Naive thymus-derived CD4-positive, alpha-beta T cell (primary cell): ENCODE results near the gene PRAC2. TPM values are rescaled to one million over a fixed set of nuclear protein-coding genes. Genes with fewer than 3 reads are reported as not detected.
A peak's percentile ranks its signal among the peaks of the same experiment; 100 is the strongest.

Experiments used
- ATAC-seq: fragments of 150-1000 bp; cut with Tn5 transposase; 2 replicates; pipeline ENCODE4 v1.10.0; 2021; ENCODE audit warnings: mild to moderate bottlenecking, moderate library complexity
- CTCF ChIA-PET: fragments of 350-600 bp; sonication (Branson Sonifier 250); formaldehyde crosslinking; loops from one replicate; lab custom pipeline; 2021; ENCODE audit warnings: antibody characterized with exemption; lab: Charles Lee
- POLR2A ChIA-PET: fragments of 350-600 bp; sonication (Branson Sonifier 250); formaldehyde crosslinking; loops from one replicate; lab custom pipeline; 2021; ENCODE audit warnings: antibody characterized with exemption, inconsistent platforms; lab: Charles Lee
- DNase-seq, 9 donors: peaks; one replicate each; pipeline versions ENCODE4 v3.0.0 to v3.0.0-alpha.2; 2020 to 2022; ENCODE audit warnings: mixed read lengths in 1 of 9
- H3K27ac ChIP-seq: one replicate; pipeline ENCODE4 v1.7.0; 2013; ENCODE audit warnings: mild to moderate bottlenecking, low read depth, low read length, moderate library complexity
- H3K27me3 ChIP-seq, 2 donors: one replicate each; pipeline ENCODE4 v1.7.0; 2013; ENCODE audit warnings: low read length in 2 of 2, mild to moderate bottlenecking in 2 of 2, moderate library complexity in 2 of 2; ENCODE audit not compliant: control insufficient read depth in 2 of 2, insufficient read depth in 2 of 2
- H3K36me3 ChIP-seq, 3 experiments: 1 replicate in 2 of 3; 2 replicates in 1 of 3; pipeline ENCODE4 v1.7.0; 2013; ENCODE audit warnings: low read length in 3 of 3, mild to moderate bottlenecking in 3 of 3, moderate library complexity in 1 of 3; ENCODE audit not compliant: insufficient read depth in 3 of 3, control insufficient read depth in 2 of 3
- H3K4me1 ChIP-seq, 2 donors: one replicate each; pipeline ENCODE4 v1.7.0; 2013; ENCODE audit warnings: low read length in 2 of 2, mild to moderate bottlenecking in 2 of 2, moderate library complexity in 1 of 2; ENCODE audit not compliant: control insufficient read depth in 2 of 2, insufficient read depth in 2 of 2
- H3K4me3 ChIP-seq: 2 replicates; pipeline ENCODE4 v1.7.0; 2013; ENCODE audit warnings: mild to moderate bottlenecking, low read length
- H3K9me3 ChIP-seq, 3 experiments: 1 replicate in 2 of 3; 2 replicates in 1 of 3; pipeline ENCODE4 v1.7.0; 2013; ENCODE audit warnings: low read length in 3 of 3; ENCODE audit not compliant: control insufficient read depth in 2 of 3
- H3K27ac Mint-ChIP-seq, 9 donors: one replicate each; pipeline ENCODE4 v1.8.0; 2020 to 2022; ENCODE audit warnings: mixed read lengths in 9 of 9, mild to moderate bottlenecking in 8 of 9, moderate library complexity in 5 of 9, inconsistent platforms in 2 of 9
- H3K27me3 Mint-ChIP-seq, 5 donors: one replicate each; pipeline ENCODE4 v1.8.0; 2021 to 2022; ENCODE audit warnings: mixed read lengths in 5 of 5, mild to moderate bottlenecking in 1 of 5
- H3K36me3 Mint-ChIP-seq, 5 donors: one replicate each; pipeline ENCODE4 v1.8.0; 2020 to 2022; ENCODE audit warnings: mixed read lengths in 5 of 5, mild to moderate bottlenecking in 3 of 5, inconsistent platforms in 1 of 5
- H3K4me1 Mint-ChIP-seq, 7 donors: one replicate each; pipeline ENCODE4 v1.8.0; 2020 to 2022; ENCODE audit warnings: mixed read lengths in 7 of 7, mild to moderate bottlenecking in 3 of 7, inconsistent platforms in 1 of 7
- H3K4me3 Mint-ChIP-seq, 10 donors: one replicate each; pipeline ENCODE4 v1.8.0; 2020 to 2022; ENCODE audit warnings: mild to moderate bottlenecking in 10 of 10, mixed read lengths in 10 of 10, moderate library complexity in 6 of 10, inconsistent platforms in 2 of 10
- H3K9me3 Mint-ChIP-seq, 11 donors: one replicate each; pipeline ENCODE4 v1.8.0; 2020 to 2022; ENCODE audit warnings: mixed read lengths in 11 of 11, mild to moderate bottlenecking in 4 of 11, inconsistent platforms in 1 of 11, moderate library complexity in 1 of 11
- intact Hi-C, 2 donors: fragments of 100-400 bp; cut with micrococcal nuclease; formaldehyde crosslinking; loops; one replicate each; pipeline ENCODE4 v1.15.1; 2023
- polyA plus RNA-seq, 2 donors: library from polyadenylated mRNA; unstranded; fragments of 300-500 nt; fragmentation: Illumina TruSeq; gene quantifications; one replicate each; pipeline ENCODE4 v1.2.3, GENCODE V29; 2021
- total RNA-seq, 6 experiments: library from RNA in 5 of 6; stranded (reverse) in 5 of 6; gene quantifications; 1 replicate in 5 of 6; 2 replicates in 1 of 6; pipeline ENCODE4 v1.2.3 and lab custom pipeline; 2021 to 2026

PRAC2 gene
- total and polyA plus RNA-seq, 7 experiments from 2014 or later: not detected

GRCh38 chr17:48732688-48733629 lies 10.0 kb downstream of the PRAC2 start:
- peaks cover 5 to 14% of the 10 kb centered on the region in 2 donors for H3K4me1 ChIP-seq
- ChIA-PET POLR2A (interaction anchor here (2.1 kb wide), 1 partner anchor 9 kb away, joined by 6 read pairs; no protein-coding TSS in a partner anchor), CTCF (no interaction called here)
- no peaks in the 10 kb centered on the region for H3K9me3 ChIP-seq
- H3K27ac ChIP-seq: no peak overlapping the region
- DNase-seq (no peak), ATAC-seq (no peak)
- Mint-ChIP-seq H3K9me3 (peaks cover 0 to 6% (median 0%) of the 10 kb centered on the region in 11 donors), H3K27me3 (peaks cover 92 to 97% (median 94%) of the 10 kb centered on the region in 5 donors), H3K36me3 (no peaks in the 10 kb centered on the region), H3K4me1 (peaks cover 18 to 35% (median 23%) of the 10 kb centered on the region in 7 donors), H3K4me3 (peak overlapping the region in 8 of 10 donors; percentile 6 to 69 (median 56)), H3K27ac (no peak overlapping the region)
- no peaks in the 10 kb centered on the region for H3K36me3 ChIP-seq
- no peak overlapping the region for H3K4me3 ChIP-seq
- intact Hi-C loops: no loop called here
- peaks cover 23 to 48% of the 10 kb centered on the region in 2 donors for H3K27me3 ChIP-seq

GRCh38 chr17:48733632-48734328 lies 10.8 kb downstream of the PRAC2 start:
- H3K27me3 ChIP-seq: peaks cover 24 to 45% of the 10 kb centered on the region in 2 donors
- ATAC-seq (no peak), DNase-seq (no peak)
- Mint-ChIP-seq H3K4me1 (peaks cover 13 to 30% (median 16%) of the 10 kb centered on the region in 7 donors), H3K4me3 (peak overlapping the region; percentile 6 to 69 (median 54)), H3K27ac (peak overlapping the region in 1 of 9 donors; percentile 35), H3K36me3 (no peaks in the 10 kb centered on the region), H3K27me3 (peaks cover 91 to 97% (median 93%) of the 10 kb centered on the region in 5 donors), H3K9me3 (peaks cover 0 to 6% (median 0%) of the 10 kb centered on the region in 11 donors)
- CTCF ChIA-PET: no interaction called here
- no peaks in the 10 kb centered on the region for H3K36me3 ChIP-seq
- H3K4me3 ChIP-seq: no peak overlapping the region
- no peaks in the 10 kb centered on the region for H3K9me3 ChIP-seq
- intact Hi-C loops: loop anchor here in 1 of 2 donors (2.0 kb wide), 1 partner anchor 15 kb away; no protein-coding TSS in a partner anchor
- H3K27ac ChIP-seq: no peak overlapping the region
- POLR2A ChIA-PET: interaction anchor here (2.1 kb wide), 1 partner anchor 10 kb away, joined by 6 read pairs; no protein-coding TSS in a partner anchor
- H3K4me1 ChIP-seq: peaks cover 0 to 8% of the 10 kb centered on the region in 2 donors

GRCh38 chr17:48734333-48735061 lies 11.5 kb downstream of the PRAC2 start:
- ChIA-PET CTCF (no interaction called here), POLR2A (no interaction called here)
- no peaks in the 10 kb centered on the region for H3K9me3 ChIP-seq
- no peaks in the 10 kb centered on the region for H3K36me3 ChIP-seq
- no peak for ATAC-seq
- no peak for DNase-seq
- H3K4me1 ChIP-seq: peaks cover 0 to 12% of the 10 kb centered on the region in 2 donors
- peaks cover 21 to 42% of the 10 kb centered on the region in 2 donors for H3K27me3 ChIP-seq
- no peak overlapping the region for H3K27ac ChIP-seq
- Mint-ChIP-seq H3K4me1 (peaks cover 11 to 30% (median 20%) of the 10 kb centered on the region in 7 donors), H3K9me3 (peaks cover 0 to 6% (median 0%) of the 10 kb centered on the region in 11 donors), H3K36me3 (no peaks in the 10 kb centered on the region), H3K27ac (peak overlapping the region in 1 of 9 donors; percentile 41), H3K27me3 (peaks cover 91 to 97% (median 94%) of the 10 kb centered on the region in 5 donors), H3K4me3 (no peak overlapping the region)
- intact Hi-C loops: loop anchor here in 1 of 2 donors (2.0 kb wide), 1 partner anchor 16 kb away; no protein-coding TSS in a partner anchor
- H3K4me3 ChIP-seq: no peak overlapping the region

GRCh38 chr17:48735062-48735351 lies 12.0 kb downstream of the PRAC2 start:
- Mint-ChIP-seq H3K36me3 (no peaks in the 10 kb centered on the region), H3K9me3 (peaks cover 0 to 6% (median 0%) of the 10 kb centered on the region in 11 donors), H3K4me1 (peaks cover 10 to 28% (median 20%) of the 10 kb centered on the region in 7 donors), H3K4me3 (no peak overlapping the region), H3K27ac (no peak overlapping the region), H3K27me3 (peaks cover 90 to 97% (median 94%) of the 10 kb centered on the region in 5 donors)
- H3K36me3 ChIP-seq: no peaks in the 10 kb centered on the region
- DNase-seq (no peak), ATAC-seq (no peak)
- H3K27me3 ChIP-seq: peaks cover 16 to 37% of the 10 kb centered on the region in 2 donors
- H3K9me3 ChIP-seq: no peaks in the 10 kb centered on the region
- no peak overlapping the region for H3K27ac ChIP-seq
- ChIA-PET CTCF (no interaction called here), POLR2A (no interaction called here)
- intact Hi-C loops: loop anchor here in 1 of 2 donors (2.0 kb wide), 1 partner anchor 16 kb away; no protein-coding TSS in a partner anchor
- peaks cover 0 to 12% of the 10 kb centered on the region in 2 donors for H3K4me1 ChIP-seq
- H3K4me3 ChIP-seq: no peak overlapping the region

- no peak overlapping the region for H3K27ac Mint-ChIP-seq
- intact Hi-C loops: no loop called here
- H3K27me3 ChIP-seq: peaks cover 16 to 34% of the 10 kb centered on the region in 2 donors
- no peaks in the 10 kb centered on the region for H3K36me3 Mint-ChIP-seq
- CTCF ChIA-PET: interaction anchor here (0.6 to 0.7 kb wide), 2 partner anchors 12 to 1659 kb away, joined by 3 read pairs; no protein-coding TSS in a partner anchor
- DNase-seq (no peak), ATAC-seq (no peak)
- peaks cover 0 to 14% (median 0%) of the 10 kb centered on the region in 11 donors for H3K9me3 Mint-ChIP-seq
- peaks cover 0 to 12% of the 10 kb centered on the region in 2 donors for H3K4me1 ChIP-seq
- peaks cover 86 to 97% (median 89%) of the 10 kb centered on the region in 5 donors for H3K27me3 Mint-ChIP-seq
- H3K4me1 Mint-ChIP-seq: peaks cover 10 to 26% (median 19%) of the 10 kb centered on the region in 7 donors
- H3K4me3 Mint-ChIP-seq: no peak overlapping the region
- H3K9me3 ChIP-seq: no peaks in the 10 kb centered on the region
- H3K36me3 ChIP-seq: no peaks in the 10 kb centered on the region
- POLR2A ChIA-PET: no interaction called here
- H3K4me3 ChIP-seq: no peak overlapping the region
- H3K27ac ChIP-seq: no peak overlapping the region
These were observed 14.5 kb downstream of the PRAC2 start for GRCh38 chr17:48737330-48738043.
